HG02943 (cell line): Measurements from ENCODE around the gene OSBPL8.
"Not testable (repeated sequence)": the region's sequence is repeated elsewhere in the genome, so short reads cannot be mapped to it uniquely, and the experiment has no call there.

Experiments
- ATAC-seq: cut with Tn5 transposase; IDR thresholded peaks from one replicate; pipeline ENCODE4 v1.9.1; 2021; ENCODE audit warnings: mild to moderate bottlenecking, low read depth, moderate library complexity; ENCODE audit not compliant: unreplicated experiment

Gene OSBPL8

GRCh38 chr12:76530516-76530915, 29.1 kb downstream of the OSBPL8 start:
- no peak for ATAC-seq

DNA sequence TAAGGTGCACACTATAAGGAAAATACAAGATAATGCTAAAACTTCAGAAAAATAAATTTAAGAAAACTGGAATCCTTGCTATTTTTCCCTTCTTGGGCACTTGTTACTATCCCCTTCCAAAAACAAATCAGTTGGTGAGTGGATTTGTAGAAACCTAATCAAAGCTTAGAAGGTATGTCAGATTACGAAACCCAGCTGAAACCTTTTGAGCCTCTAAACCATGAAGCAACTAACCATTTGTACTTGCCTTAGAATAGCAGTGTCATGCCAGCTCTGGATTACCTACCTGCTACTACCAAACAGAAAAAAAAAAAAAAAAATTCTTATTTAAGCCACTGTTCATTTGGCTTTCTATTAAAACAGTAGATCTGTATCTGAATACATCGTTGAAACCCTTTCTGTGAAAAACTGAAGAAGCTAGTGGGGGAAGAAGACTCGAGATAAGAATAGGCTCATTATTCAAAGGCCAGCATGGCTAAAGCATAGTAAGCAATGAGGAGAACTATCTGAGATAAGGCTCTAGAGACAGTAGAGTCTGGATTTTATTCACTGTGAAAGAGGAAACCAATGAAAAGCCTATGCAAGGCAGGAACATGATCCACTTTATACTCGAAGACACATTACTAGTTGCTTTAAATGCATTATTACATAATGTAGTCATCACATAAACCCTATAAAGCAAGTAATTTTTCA, 30.2 kb downstream of the OSBPL8 start:
- ATAC-seq: no peak

GRCh38 chr12:76523408-76523807, 36.2 kb downstream of the OSBPL8 start:
- ATAC-seq: no peak

DNA sequence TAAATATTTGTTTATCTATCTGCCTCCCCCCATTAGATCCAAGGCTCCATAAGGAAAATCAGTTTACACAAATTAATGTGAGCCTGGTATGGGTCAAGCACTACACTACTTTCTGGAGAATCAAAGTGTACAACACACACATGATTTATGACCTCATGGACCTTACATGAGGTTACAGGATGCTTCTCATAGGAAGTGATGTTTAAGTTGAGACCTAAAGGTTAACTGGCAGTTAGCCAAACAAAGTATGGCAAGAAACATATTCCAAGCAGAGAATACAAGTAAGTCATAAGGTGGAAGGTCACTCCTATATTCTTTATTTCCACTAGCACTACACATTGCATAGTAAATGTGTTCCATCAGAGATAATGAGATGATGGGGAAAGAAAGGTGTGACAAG, 39.2 kb downstream of the OSBPL8 start:
- ATAC-seq: no peak

DNA sequence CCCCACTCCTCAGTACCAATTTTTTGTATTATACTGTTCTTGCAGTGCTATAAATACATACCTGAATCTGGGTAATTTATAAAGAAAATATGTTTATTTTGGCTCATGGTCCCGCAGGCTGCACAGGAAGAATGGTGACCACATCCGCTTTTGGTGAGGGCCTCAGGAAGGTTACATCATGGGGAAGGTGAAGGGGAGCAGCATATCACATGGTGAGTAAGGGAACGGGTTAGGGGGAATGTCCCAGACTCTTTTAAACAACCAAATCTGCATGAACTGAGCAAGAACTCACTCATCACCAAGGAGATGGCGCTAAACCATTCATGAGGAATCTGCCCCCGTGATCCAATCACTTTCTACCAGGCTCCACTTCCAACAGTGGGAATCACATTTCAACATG, 40.0 kb downstream of the OSBPL8 start:
- ATAC-seq: no peak

DNA sequence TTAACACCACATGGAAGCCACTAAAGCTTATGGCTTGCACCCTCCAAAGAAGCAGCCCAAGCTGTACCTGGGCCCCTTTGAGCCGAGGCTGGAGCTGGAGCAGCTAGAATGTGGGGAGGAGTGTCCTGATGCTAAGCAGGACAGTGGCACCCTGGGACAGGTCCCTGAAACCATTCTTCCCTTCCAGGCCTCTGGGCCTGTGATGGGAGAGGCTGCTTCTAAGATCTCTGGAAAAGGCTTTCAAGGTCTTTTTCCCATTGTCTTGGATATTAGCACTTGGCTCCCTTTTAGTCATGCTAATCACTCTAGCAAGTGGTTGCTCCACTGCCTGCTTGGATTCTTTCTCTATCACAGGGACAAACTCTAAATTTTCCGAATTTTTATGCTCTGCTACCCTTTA, 40.9 kb downstream of the OSBPL8 start:
- no peak for ATAC-seq

DNA sequence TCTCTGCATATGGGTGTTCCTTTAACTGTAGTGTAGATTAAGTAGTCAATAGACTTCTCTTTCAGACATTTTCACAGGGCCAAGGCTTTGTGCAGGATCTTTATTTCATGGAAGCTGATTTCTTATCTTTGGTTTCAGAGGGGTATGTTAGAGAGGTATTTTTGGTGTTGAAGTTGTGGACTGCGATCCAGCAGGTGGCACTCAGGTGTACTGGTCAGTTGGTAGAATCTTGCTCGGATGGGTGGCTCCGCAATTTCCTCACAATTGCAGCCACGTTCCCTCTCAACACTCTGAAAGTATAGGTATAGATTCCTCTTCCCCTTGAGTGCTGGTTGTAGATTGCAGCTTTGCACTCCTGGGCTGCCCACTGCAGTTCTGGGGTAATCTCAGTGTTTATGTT, 44.3 kb downstream of the OSBPL8 start:
- no peak for ATAC-seq

DNA sequence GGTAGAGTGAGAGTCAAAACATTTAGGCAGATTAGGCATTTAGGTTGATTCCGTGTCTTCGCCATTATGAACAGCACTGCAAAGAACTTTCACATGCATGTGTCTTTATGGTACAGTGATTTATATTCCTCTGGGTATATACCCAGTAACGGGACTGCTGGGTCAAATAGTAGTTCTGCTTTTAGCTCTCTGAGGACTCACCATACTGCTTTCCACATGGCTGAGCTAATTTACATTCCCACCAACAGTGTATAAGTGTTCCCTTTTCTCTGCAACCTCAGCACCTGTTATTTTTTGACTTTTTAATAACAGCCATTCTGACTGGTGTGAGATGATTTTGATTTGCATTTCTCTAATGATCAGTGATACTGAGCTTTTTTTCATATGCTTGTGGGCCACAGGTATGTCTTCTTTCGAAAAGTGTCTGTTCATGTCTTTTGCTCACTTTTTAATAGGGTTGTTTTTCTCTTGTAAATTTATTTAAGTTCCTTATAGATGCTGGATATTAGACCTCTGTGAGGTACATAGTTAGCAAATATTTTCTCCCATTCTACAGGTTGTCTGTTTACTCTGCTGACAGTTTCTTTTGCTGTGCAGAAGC, 48.4 kb downstream of the OSBPL8 start:
- peak; percentile 87 for ATAC-seq

GRCh38 chr12:76508128-76508980, 51.2 kb downstream of the OSBPL8 start:
- ATAC-seq: no peak

- ATAC-seq: no peak
Observed at GRCh38 chr12:76506149-76506548, 53.4 kb downstream of the OSBPL8 start.

DNA sequence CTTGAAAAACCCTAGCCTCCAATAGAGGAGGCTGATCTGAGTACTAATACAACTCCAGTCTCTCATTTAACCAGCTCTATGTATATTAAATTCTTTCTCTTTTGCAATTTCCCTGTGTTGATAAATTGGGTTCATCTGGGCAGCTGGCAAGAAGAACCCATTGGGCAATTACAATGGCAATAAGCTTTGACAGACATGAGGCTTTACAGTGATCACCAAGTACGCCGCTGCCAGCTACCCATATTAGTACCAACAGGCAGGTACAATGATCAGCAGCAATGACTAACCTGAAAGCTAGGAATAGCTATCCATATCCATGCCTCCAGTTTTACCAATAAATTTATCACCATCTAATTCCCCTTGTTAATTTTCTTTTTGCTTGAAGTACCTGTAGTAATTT, 54.5 kb downstream of the OSBPL8 start:
- no peak for ATAC-seq

DNA sequence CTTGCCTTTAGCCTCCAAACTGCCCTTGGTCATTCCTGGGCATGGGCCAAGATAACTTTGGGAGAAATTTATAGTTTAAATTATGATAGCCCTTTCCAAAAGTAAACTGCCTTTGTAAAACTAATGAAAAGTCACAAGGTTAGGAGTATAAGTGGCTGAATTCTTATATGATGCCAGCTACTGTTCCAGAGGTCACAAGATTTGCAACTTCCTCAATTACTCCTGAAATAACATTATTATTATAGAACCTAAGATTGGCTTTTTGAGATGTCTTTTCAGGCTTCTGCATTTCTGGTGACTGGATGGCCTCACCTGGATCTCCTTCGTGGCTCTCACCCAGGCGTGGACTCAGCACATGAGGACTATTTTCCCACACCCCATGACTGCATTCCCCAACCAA, 55.0 kb downstream of the OSBPL8 start:
- no peak for ATAC-seq

DNA sequence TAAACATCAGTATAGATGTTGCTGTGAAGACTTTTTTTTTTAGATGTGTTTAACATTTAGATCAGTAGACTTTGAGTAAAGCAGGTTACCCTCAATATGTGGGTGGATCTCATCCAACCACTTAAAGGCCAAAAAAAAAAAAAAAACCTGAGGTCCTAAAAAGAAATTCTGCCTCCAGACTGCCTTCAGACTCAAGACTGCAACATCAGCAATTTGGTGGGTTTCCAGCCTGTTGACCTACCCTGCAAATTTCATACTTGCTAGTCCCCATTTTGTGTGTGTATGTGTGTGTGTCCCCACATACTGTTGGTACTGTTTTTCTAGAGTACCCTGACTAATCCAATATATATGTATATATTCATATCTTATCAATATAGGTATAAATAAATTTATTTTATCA, 55.6 kb downstream of the OSBPL8 start:
- no peak for ATAC-seq

GRCh38 chr12:76501390-76501789, 58.2 kb downstream of the OSBPL8 start:
- no peak for ATAC-seq

- ATAC-seq: not testable (repeated sequence)
Observed at GRCh38 chr12:76499136-76499535, 60.4 kb downstream of the OSBPL8 start.

- no peak for ATAC-seq
Observed at GRCh38 chr12:76495556-76495955, 64.0 kb downstream of the OSBPL8 start.

- no peak for ATAC-seq
Observed at GRCh38 chr12:76491292-76491691, 68.3 kb downstream of the OSBPL8 start.

- no peak for ATAC-seq
Observed at GRCh38 chr12:76490763-76491162, 68.8 kb downstream of the OSBPL8 start.

GRCh38 chr12:76489737-76490136, 69.8 kb downstream of the OSBPL8 start:
- no peak for ATAC-seq

DNA sequence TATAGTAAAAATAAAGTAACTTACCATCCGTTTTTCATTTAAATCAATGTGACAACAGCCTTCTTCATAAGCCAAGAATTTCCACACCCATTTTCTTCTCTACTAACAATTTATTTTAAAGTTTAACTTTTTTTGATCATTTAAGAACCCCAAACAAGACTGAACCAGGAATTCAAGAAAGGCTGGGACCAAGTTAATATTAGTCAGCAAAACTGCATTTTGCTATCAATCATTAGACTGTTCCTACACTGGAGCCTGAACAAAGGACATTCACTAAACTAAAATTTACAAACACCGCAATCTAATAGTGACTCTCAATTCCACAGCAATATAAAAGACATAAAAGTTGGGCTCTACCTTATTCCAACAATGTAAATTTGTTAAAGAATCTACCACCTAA, 73.6 kb downstream of the OSBPL8 start:
- no peak for ATAC-seq

DNA sequence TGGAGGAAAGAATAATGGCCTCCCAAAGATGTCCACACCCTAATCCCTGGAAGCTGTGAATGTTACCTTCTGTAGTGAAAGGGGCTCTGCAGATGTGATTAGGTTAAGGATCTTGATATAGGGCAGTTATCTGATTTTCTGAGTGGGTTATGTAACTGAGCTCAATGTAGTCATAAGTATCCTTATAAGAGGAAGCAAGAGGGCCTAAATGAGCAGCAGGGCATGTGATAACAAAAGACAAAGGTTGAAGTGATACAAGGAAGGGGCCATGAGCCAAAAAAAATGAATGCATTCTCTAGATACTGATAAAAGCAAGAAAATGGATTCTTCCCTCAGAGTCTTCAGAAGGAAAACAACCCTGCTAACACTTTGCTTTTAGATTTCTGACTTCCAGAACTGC, 78.8 kb downstream of the OSBPL8 start:
- ATAC-seq: no peak

DNA sequence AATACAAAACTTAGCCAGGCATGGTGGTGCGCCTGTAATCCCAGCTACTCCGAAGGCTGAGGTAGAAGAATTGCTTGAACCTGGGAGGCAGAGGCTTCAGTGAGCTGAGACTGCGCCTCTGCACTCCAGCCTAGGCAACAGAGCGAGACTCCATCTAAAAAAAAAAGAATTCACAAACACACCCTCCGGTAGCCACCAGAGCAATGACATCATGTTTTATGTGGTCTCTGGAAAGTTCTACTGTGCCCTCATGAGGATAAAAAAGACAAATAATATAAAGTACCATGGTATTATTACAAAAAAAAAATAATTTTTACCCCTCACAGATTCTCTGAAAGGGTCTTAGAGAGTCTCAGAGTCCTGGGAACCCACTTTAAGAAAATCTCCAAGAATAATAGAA, 81.5 kb downstream of the OSBPL8 start:
- no peak for ATAC-seq
